Measurements from ENCODE around the gene LDLRAP1.
A peak's percentile ranks its signal among the peaks of the same experiment; 100 is the strongest.

LDLRAP1 gene

DNA sequence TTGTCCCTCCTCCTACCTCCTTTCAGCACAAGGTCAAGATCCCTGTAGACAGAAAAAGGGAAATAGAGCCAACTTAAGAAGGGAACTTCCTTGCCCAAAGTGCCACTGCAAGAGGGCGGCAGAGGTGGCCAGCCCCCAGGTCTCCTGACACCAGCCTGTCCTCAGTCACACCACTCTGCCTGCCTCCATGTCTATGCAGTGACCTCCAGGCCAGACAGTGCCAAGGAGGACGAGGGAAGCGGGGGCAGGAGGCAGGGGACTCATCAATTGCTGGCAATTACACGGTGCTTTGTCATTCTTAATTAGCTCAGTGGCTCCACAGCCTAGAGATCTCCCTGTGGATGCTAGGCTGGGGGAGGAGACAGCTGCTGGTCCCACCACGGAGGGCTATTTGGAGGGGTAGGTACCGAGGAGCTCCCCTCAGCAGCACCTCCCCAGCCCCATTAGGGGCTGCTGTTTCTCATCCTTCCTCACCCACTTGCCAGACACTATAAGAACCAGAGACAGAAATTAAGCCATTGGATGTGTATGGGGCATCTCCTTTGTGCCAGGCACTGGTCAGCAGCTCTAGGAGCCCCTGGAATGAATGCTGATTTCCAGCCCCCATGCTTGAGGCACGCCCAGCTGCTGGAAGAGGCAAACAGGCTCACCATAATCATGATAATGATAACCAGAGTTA, 6.1 kb upstream of the LDLRAP1 start:
- DNase-seq (ENCODE audit: low read depth in 2 of 2): no peak
- TF ChIP-seq, protein P1, sequence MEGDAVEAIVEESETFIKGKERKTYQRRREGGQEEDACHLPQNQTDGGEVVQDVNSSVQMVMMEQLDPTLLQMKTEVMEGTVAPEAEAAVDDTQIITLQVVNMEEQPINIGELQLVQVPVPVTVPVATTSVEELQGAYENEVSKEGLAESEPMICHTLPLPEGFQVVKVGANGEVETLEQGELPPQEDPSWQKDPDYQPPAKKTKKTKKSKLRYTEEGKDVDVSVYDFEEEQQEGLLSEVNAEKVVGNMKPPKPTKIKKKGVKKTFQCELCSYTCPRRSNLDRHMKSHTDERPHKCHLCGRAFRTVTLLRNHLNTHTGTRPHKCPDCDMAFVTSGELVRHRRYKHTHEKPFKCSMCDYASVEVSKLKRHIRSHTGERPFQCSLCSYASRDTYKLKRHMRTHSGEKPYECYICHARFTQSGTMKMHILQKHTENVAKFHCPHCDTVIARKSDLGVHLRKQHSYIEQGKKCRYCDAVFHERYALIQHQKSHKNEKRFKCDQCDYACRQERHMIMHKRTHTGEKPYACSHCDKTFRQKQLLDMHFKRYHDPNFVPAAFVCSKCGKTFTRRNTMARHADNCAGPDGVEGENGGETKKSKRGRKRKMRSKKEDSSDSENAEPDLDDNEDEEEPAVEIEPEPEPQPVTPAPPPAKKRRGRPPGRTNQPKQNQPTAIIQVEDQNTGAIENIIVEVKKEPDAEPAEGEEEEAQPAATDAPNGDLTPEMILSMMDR (IDR thresholded peaks at IDR 0.05; ENCODE audit: low read depth, low read length): no peak
- H3K4me3 ChIP-seq (replicated peaks in 1 of 2; ENCODE audit: low read depth in 2 of 2, low read length in 2 of 2): no peak overlapping the region

DNA sequence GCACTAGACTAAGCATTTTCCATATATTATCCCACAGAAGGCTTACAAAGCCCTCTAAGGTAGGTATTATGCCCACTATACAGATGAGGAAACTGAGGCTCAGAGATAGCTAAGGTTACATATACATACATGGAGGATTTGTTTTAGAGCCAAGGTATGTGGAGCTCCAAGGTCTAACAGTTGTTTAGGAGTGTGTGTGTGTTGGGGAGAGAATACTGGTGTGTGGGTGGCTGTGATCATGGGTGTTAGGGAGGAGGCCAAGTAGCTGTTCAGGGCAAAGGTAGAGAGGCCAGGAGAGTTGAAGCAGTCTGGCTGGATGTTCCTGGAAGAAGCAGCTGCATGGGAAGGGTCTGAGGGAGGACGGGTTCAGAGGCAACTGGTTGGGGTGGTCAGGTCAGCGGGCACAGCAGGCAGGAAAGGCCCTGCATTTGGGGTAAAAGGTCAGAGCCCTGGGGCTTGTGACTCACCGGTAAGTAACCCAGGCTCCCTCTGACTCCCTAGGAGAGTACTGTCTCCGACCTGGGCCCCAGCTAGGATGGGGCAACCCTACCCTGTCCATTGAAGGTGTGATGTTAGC, 5.1 kb upstream of the LDLRAP1 start:
- H3K4me3 ChIP-seq (replicated peaks in 1 of 2; ENCODE audit: low read depth in 2 of 2, low read length in 2 of 2): no peak overlapping the region

DNA sequence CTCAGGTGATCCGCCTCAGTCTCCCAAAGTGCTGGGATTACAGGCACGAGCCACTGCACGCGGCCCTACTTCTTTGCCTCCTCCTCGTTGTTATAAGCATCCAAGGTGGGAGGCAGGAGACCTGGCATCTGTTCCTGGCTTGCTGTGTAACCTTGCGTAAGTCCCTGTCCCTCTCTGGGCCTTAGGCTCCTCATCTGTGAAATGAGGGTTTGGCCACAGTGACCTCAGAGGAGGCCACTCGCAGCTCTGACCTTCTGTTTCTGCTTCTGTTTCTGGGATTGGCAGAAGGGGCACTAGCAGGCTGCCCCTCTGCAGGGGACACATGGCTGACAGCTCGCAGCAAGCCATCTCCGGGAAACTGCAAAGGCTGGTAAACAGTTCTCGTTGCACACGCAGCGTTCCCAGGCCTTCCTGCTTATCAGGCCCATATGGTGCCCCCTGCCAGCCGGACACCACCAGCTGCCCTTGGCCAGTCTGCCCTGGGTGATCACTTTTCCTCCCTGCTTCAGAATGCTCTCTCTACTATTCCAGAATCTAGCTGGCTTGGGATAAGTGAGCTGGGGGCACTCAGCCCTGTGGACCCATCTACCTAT, 2.6 kb upstream of the LDLRAP1 start:
- TF ChIP-seq, protein P1 (IDR thresholded peaks at IDR 0.05; ENCODE audit: low read depth, low read length): no peak
- H3K4me3 ChIP-seq (replicated peaks in 1 of 2; ENCODE audit: low read depth in 2 of 2, low read length in 2 of 2): no peak overlapping the region
- DNase-seq (ENCODE audit: low read depth in 2 of 2): no peak

More for the DNA sequence above, 5.1 kb upstream of the LDLRAP1 start:
- DNase-seq (ENCODE audit: low read depth in 2 of 2): no peak
- TF ChIP-seq, protein P1 (IDR thresholded peaks at IDR 0.05; ENCODE audit: low read depth, low read length): no peak

DNA sequence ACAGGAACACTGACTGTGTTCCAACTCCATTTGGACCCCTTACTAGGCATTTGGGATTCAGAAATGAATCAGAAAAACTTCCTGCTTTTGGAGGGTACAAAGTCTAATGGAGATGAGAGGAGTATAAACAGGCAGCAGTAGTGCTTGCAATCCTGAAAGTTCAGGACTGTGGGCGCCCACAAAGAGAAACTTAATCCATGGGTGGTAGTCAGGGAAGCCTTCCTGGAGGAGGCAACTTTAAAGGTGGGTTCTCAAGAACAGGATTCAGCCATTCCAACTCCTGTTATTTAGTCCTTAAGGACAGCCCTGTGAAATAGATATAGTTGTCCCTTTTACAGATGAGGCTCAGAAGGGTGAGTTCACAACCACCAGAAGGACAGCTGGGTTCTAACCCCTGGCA, 2.0 kb upstream of the LDLRAP1 start:
- TF ChIP-seq, protein P1 (IDR thresholded peaks at IDR 0.05; ENCODE audit: low read depth, low read length): no peak
- H3K4me3 ChIP-seq (replicated peaks in 1 of 2; ENCODE audit: low read depth in 2 of 2, low read length in 2 of 2): no peak overlapping the region
- DNase-seq (ENCODE audit: low read depth in 2 of 2): no peak

DNA sequence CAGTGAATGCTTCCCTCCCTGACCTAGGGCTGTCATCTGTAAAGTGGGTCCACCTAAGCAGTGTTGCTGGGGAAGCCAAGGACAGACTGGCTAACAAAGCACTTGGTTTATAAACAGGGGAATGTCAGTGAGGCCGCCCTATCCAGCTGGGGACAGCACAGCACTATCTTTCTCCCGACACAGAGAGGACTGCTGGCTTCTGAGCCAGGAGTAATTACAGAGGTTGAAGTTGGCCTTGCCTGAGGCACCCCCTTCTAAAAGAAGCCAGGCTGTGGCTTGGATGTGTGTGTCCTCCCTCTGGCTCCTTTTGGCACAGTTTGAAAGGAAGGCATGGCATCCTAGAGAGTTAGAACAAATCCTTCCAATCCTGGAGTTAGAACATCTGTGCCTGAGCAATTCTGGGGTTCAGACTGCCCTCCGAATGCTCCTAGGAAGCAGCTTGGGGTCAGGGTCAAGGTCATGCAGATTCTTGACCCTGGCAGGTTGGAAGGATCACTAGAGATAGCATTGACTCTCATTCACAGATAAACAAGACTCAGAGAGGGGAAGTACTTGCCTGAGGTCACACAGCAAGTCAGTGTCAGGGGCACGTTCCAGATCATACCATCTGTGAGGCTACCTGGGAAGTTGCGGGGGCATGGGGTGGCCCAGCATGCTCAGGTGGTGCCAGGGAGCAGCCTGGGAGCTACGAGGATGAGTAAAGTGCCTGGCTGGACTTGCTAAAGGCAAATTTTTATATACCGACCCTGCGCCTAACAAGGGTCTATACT, 1.3 kb upstream of the LDLRAP1 start:
- DNase-seq (ENCODE audit: low read depth in 2 of 2): no peak
- no peak overlapping the region for H3K4me3 ChIP-seq (replicated peaks in 1 of 2; ENCODE audit: low read depth in 2 of 2, low read length in 2 of 2)
- TF ChIP-seq, protein P1 (IDR thresholded peaks at IDR 0.05; ENCODE audit: low read depth, low read length): no peak

DNA sequence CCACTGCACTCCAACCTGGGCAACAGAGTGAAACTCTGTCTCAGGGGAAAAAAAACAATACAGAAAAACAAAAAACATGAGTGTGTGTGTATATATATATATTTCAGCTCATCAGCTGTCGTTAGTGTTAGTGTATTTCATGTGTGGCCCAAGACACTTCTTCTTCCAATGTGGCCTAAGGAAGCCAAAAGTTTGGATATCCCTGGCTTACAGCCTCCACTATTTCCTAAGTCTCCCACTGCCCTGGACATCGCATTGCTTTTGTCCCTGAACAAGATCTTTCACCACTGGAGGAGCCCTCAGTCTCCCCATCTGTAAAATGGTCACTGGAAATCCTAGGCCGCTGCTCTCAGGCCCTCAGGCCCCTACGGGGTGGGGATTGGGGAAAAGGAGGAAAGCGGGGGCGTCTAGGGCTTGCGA, 391 bp upstream of the LDLRAP1 start:
- TF ChIP-seq, protein P1 (IDR thresholded peaks at IDR 0.05; ENCODE audit: low read depth, low read length): no peak
- peak overlapping the region; percentile 10 to 17 for H3K4me3 ChIP-seq (replicated peaks in 1 of 2; ENCODE audit: low read depth in 2 of 2, low read length in 2 of 2)
- no peak for DNase-seq (ENCODE audit: low read depth in 2 of 2)

Measured in cardiac fibroblast (primary cell).